T follicular helper cell (primary cell): Measurements from ENCODE around the gene C17orf67.

ENCODE experiments used
- DNase-seq: peaks from one replicate; pipeline ENCODE4 v3.0.0-alpha.2; 2020; ENCODE audit warnings: low read depth

C17orf67 gene

GRCh38 chr17:56833057-56833808, 487 bp downstream of the C17orf67 start:
- DNase-seq = peak; percentile 57

- DNase-seq = no peak
Observed at GRCh38 chr17:56832446-56832845, 1.3 kb downstream of the C17orf67 start.

DNA sequence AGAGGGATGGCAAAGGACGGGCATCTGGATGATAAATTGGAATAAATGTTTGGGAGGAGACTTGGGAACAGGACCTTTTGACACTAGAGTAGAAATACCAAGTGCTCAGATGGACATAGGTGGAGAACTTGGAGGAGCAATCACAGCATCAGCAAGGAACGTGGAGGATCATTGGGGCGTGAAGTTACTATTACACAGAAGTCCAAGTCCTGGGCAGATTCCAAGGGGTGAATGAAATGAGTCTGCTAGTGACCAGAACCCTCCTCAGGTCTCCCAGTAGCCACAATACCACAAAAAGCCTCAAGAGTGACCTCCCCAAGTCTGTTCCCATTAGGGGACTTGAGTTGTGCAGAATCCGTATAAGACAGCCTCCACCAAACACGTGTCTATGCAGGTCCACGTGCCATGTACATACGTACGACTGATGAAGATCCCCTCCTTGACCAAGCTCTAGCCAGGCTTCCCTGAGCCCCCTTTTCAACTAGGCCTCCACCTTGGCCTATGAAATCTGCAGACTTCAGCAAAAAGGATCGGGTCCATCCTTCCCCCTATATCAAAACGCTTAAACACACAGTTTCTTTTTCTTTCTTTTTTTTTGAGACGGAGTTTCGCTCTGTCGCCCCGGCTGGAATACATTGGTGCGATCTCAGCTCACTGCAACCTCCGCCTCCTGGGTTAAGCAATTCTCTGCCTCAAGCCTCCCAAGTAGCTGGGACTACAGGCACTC, 2.2 kb downstream of the C17orf67 start:
- no peak for DNase-seq

DNA sequence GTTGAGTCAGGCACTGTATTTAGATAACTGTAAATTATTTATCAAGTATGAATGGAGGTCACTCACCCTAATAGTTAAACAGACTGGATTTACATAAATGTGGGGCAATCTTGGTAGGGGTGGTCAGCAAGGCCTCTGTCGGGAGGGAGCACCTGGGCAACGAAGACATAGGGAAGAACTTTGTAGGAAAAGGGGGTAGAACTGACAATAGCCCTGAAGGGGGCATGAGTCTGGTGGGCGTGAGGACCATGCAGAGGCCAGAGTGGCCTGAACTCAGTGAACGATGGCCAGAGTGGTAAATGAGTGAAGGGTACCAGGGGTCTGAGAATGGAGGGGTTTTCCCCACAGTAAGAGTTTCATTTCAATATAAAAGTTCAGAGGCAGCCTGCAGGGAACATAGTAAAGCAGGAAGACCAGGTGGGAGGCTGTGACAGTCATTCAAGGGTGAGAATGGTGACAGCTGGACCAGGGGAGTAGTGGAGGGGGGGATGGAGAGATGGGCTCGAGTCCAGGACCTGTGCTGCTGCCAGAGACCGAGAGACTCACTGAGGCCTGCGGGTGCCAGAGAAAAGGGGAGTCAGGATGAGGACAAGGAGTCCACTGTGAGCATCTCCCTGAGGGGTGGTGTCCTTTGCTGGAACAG, 2.9 kb downstream of the C17orf67 start:
- DNase-seq = no peak

GRCh38 chr17:56826611-56827414, 6.9 kb downstream of the C17orf67 start:
- DNase-seq = no peak

DNA sequence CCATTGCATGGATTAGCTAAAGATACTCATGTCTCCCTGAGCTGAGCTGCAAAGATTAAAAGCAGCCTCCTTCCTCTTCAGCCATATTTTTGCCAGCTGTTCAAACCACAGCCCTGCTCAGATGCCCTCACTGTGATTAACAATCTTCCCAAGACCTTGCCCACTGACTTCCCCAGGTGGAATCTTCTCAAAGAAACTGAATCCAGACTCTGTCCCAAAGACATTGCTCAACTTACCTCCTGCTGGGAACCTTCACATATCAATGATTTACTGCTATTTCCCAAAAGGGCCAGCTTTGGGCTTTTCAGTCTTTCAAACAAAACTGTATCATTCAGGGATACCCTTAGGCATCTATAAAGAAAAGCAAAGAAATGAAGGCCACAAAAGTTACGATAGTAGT, 9.2 kb downstream of the C17orf67 start:
- DNase-seq = no peak

DNA sequence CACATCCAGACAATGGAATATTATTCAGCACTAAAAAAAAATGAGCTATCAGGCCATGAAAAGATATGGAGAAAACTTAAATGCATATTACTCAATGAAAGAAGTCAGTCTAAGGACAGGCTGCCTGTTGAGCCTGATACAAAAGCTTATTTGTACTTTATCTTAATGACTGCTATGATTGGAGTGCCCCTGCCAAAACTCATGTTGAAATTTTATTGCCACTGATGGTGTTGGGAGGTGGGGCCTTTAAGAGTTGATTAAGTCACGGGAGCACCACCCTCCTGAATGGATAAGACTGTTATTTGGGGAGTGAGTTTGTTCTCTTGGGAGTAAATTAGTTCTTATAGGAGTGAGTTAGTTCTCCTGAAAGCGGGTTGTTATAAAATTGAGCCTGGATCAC, 9.9 kb downstream of the C17orf67 start:
- DNase-seq = no peak

DNA sequence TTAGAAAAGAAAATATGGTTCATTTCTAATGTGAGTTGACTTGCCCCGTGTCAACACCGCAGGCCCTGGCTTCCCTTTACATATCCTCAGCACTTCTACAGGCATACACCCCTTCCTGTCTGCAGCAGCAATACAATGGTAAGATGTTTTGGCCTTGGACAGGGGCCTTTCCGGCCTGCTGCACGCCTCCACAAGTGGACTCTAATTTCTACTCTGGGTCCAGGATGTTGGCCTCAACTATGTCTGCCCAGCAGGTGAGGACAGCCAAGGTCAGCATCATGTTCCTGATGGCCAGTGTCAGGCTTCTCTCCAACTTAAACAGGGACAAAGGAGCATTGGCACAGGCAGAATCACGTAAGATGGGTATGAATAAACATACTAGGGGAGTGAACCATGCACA, 11.0 kb downstream of the C17orf67 start:
- DNase-seq = no peak

- DNase-seq = no peak
Observed at GRCh38 chr17:56821847-56822534, 11.7 kb downstream of the C17orf67 start.

GRCh38 chr17:56820207-56820606, 13.5 kb downstream of the C17orf67 start:
- no peak for DNase-seq

DNA sequence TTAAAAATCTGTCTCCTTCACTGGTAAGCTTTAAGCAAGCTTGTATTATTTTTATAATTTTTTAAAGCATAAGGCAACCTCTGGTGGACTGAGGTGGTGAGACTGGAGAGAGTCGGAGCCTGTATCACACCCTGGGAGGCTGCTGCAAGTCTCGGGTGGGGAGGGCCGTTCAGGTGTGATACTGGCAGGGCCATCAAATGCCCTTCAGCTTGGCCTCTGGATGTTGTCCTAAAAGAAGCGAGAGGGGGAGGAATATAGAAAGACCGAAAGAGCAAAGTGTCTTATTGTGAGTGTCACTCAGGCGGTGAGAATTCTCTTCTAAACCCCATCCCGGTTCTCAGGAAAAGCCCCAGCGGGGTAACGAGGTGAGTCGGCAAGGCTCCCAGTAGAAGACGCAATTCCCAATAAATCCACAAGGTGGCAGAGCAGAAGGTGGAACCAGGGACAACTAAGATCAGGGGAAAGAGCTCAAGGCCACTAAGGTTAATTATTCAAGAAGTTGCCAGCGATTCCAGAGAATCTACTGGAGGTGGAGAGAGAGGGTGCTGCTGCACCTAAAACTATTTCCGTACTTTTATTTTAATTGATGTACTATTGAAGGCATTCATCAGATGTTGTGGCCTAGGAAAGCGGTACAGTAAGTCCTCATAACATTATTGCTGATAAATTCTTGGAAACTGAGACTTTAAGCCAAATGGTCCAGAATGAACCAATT, 14.1 kb downstream of the C17orf67 start:
- DNase-seq = peak; percentile 56

- DNase-seq = no peak
Observed at GRCh38 chr17:56819030-56819429, 14.7 kb downstream of the C17orf67 start.

DNA sequence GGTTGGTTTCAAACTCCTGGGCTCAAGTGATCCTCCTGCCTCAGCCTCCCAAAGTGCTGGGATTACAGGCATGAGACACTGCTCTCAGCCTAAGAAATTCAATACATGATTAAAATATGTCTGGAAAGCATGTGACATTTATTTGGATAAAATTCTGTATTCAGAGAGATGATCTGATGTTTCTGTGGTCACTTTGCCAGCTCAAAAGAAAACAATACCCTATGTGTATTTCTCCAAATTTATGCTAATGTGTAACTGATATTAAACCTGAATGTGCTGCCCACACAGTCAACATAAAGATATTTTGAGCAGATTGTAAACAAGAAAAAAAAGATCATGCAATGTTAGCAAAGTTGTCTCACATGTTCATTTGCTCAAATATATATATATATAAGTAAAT, 16.7 kb downstream of the C17orf67 start:
- no peak for DNase-seq

GRCh38 chr17:56815711-56816110, 18.0 kb downstream of the C17orf67 start:
- no peak for DNase-seq

DNA sequence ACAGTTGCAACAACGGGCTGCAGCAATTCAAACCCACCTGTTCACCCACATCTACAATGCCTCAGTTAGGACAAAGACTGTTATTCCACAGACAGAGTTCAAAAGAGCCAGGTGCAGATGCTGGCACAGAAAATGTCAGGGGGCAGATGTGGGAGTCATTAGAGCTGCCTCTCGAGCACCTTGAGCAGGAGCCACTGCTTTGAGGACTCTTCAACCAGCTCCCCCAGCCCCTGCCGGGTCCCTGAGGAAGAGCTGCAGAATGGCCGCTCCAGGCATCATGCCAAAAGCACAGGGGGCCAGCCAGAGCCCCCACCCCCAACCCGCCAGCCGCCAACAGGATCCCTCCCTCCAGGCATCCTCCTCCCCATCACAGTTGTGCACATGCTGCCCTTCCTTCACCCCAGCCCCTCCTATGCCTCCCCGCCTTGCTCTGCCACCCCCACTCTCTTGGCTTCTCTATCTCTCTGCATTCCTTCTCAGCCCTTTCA, 20.8 kb downstream of the C17orf67 start:
- DNase-seq = no peak

DNA sequence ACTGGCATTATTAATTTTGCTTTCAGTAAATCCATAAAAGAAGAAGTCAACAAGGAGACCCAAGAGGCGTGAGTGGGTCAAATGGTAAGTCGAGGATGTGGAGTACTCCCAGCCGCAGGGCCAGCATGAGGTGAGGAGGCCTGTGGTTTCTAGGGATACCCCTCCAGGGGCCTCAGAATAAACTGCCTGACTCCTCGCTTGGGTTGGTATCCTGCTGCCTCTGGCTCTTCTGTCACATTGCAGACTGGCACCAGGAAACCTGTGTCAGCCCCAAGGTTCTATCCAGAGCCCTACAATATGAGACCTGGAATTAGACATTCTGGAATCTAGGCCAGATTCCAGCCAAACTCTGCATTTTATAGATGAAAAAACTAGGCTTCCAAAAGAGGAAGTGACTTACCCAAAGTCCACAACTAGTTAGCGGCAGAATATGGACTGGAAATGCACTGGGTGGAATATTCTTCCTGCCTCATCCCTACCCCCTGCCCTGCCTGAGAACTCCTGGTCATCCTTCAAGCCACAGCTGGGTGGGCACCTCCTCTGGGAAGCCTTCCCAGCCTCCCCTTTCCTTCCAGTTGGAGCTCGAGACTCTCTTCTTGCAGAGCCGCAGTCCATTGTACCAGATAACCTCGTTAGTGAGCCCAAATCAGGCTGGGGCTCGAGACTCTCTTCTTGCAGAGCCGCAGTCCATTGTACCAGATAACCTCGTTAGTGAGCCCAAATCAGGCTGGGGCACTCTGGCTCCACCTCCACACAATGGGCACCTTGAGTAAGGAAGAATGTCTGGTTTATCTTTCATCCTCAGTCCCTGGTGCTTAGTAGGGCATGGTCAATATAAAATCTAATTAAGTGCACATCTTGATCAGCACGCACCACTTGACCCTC, 22.6 kb downstream of the C17orf67 start:
- no peak for DNase-seq

DNA sequence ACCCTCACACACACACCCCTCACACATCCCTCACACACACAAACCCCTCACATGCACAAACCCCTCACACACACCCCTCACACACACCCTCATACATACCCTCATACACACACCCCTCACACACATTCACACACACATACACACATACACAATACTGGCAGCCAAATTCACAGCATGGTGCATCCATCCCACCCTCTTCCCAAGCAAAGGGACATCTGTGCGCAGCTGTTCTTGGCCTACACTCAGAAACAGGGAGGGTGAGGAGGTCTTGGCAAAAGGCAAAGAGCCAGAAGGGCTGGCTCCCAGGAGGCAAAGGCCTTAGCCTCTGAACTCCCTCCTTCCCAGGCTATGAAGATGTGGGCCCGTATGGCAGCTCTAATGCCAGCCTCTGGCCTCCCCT, 23.4 kb downstream of the C17orf67 start:
- no peak for DNase-seq

DNA sequence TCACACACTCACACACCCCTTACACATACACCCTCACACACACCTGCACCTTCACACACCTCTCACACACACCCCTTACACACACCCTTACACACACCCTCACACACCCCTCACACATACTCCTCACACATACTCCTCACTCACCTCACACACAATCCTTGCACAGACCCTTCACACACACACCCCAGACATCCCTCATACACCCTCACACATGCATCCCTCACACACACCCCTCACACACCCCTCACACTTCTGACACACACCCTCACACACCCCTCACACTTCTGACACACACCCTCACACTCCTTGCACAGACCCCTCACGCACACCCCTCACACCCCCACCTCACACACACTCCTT, 23.9 kb downstream of the C17orf67 start:
- DNase-seq = no peak

DNA sequence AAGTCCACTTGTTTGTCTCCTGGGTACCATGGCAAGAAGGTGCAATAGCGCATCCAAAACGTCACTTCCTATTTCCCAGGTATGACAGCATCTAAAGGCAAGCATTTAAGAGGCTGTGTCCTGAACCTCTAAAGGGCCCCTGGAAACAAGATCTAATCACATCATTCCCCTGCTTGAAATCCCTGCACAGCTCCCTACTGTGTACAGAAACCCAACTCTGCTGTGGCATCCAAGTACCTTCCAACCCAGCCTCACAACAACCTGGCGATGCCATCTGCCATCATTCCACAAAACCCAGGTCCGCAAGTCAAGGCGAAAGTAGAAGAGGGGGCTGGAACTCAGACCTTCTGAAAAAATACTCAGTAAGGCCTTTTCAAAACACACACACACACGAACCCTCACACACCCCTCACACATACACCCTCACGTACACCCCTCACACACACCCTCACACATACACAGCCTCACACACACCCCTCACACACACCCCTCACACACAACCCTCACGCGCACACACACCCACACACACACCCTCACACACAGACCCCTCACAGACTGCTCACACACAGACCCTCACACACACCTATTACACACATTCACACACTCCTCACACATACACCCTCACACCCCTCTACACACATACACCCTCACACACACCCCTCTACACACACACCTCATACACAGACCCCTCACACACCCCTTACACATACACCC, 24.5 kb downstream of the C17orf67 start:
- DNase-seq = no peak
